ENCODE data around the gene PDYN.
"Not testable (repeated sequence)": the region's sequence is repeated elsewhere in the genome, so short reads cannot be mapped to it uniquely, and the experiment has no call there.

PDYN gene

DNA sequence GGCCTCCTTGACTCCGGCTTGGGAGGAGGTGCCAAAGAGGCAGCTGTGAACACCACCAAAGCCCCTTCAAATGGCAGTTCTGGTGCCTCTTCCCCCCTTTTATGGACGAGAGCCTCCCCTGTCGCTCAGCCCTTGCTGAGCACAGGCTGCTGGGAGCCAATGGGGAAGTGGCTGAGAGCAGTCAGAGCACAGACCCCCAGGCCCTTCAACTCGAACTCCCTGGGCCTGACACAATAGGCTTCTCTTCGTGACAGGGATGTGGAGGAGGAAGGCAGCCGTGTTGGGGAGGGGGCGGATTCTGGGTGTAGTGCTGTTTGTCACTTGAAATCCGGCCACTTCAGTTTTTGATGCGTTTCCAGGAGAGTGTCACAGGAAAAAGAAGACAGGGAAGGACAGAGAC lies at the start of gene PDYN:
Gene PDYN, minus strand, starts transcription at position 73 of the 400 bp plus-strand sequence. CDS start 10,974 bp downstream, outside the sequence.
- Mint-ChIP-seq H3K9me3 (no peaks in the 10 kb centered on the region), H3K4me1 (ENCODE audit: low read depth) (no peaks in the 10 kb centered on the region), H3K4me3 (no peak within 1 kb of the TSS), H3K27me3 (peaks cover 71% of the 10 kb centered on the region), H3K27ac (no peak within 1 kb of the TSS), H3K36me3 (ENCODE audit: low read depth) (no peaks in the 10 kb centered on the region)
- intact Hi-C loops (cut with micrococcal nuclease): no loop called here

DNA sequence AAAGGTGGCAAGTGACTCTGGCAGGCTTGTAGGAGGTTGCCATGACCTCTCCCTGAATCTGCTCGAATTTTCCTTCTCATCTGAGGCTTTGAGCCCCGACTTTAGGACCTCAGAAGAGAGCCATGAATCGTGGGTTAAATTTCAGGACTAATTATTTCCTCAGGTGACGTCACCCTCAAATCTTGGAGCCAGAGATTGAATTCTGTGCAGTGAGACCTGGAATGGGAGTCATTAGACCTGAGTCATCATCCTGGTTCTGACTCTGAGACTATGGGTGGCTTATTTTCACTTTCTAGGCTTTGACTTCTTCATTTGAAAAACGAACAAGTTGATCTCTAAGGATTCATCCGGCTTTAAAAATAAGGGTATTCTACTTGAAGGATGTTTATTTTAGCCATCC lies 48.5 kb upstream of the PDYN start:
- intact Hi-C loops (cut with micrococcal nuclease): no loop called here
- Mint-ChIP-seq H3K27ac (no peak overlapping the region), H3K9me3 (no peaks in the 10 kb centered on the region), H3K27me3 (peaks cover 34% of the 10 kb centered on the region), H3K36me3 (ENCODE audit: low read depth) (no peaks in the 10 kb centered on the region), H3K4me1 (ENCODE audit: low read depth) (no peaks in the 10 kb centered on the region), H3K4me3 (no peak overlapping the region)

DNA sequence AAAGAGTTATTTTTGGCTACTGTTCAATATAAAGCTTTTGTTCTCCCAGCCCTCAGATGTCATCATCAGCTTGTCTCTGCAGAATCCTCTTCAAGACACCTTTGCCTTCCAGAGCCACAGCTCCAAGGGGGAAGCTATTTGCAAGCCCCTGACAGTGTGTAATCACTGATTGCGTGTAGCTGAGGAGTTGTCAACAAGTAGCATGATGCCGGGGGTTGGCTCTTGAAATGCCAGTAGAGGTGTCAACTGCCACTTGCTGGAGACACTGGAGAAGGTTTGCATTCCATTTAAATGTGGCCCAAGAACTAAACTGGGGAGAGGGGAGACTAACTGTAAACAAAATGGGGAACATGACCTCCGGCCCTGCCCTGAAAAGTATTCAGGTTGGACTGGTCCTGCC lies 44.3 kb upstream of the PDYN start:
- intact Hi-C loops (cut with micrococcal nuclease): no loop called here
- no peaks in the 10 kb centered on the region for H3K9me3 Mint-ChIP-seq
- H3K27ac Mint-ChIP-seq: no peak overlapping the region
- no peaks in the 10 kb centered on the region for H3K4me1 Mint-ChIP-seq (ENCODE audit: low read depth)
- peaks cover 33% of the 10 kb centered on the region for H3K27me3 Mint-ChIP-seq
- H3K36me3 Mint-ChIP-seq (ENCODE audit: low read depth): no peaks in the 10 kb centered on the region
- no peak overlapping the region for H3K4me3 Mint-ChIP-seq

DNA sequence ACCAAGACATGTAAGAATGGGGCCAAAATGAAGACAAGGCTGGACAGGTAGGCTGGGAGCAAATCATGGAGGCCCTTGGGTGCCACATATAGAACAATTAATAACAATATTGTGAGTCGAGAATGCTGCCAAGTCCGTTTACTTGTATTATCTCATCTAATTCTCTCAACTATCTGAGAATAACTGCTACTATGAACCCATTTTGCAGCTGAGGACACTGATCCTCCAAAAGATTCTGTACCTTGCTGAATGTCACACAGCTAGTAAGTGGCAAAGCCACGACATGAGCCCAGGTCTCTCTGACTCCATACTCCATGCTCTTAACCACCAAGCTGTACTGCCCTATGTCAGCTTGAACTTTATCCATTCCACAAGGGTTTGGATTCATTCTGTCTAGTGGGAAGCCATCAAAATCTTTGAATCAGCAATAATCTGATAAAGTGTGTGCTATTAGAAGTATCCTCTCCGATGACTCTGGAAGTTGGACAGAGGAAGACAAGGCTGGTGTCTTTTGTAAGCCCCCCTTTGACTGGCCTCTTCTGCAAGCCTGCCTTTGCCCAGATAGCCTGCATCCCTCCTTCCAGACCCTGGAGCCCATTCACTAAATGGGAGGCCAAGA lies 43.5 kb upstream of the PDYN start:
- no peaks in the 10 kb centered on the region for H3K4me1 Mint-ChIP-seq (ENCODE audit: low read depth)
- H3K27me3 Mint-ChIP-seq: peaks cover 35% of the 10 kb centered on the region
- intact Hi-C loops (cut with micrococcal nuclease): no loop called here
- H3K9me3 Mint-ChIP-seq: no peaks in the 10 kb centered on the region
- H3K4me3 Mint-ChIP-seq: no peak overlapping the region
- H3K27ac Mint-ChIP-seq: no peak overlapping the region
- no peaks in the 10 kb centered on the region for H3K36me3 Mint-ChIP-seq (ENCODE audit: low read depth)

DNA sequence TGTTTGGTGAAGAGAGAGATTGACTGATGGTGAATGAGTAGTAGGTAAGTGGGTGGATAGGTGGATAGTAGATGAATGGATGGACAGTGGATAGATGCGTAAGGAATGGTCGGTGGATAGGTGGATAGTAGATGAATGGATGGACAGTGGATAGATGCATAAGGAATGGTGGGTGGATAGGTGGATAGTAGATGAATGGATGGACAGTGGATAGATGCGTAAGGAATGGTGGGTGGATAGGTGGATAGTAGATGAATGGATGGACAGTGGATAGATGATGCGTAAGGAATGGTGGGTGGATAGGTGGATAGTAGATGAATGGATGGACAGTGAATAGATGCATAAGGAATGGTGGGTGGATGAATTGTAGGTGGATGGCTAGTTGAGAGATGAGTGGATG lies 42.5 kb upstream of the PDYN start:
- H3K27ac Mint-ChIP-seq; H3K4me3 Mint-ChIP-seq; H3K9me3 Mint-ChIP-seq; H3K36me3 Mint-ChIP-seq (ENCODE audit: low read depth); intact Hi-C loops (cut with micrococcal nuclease); H3K4me1 Mint-ChIP-seq (ENCODE audit: low read depth): not testable (repeated sequence)
- peaks cover 38% of the 10 kb centered on the region for H3K27me3 Mint-ChIP-seq

DNA sequence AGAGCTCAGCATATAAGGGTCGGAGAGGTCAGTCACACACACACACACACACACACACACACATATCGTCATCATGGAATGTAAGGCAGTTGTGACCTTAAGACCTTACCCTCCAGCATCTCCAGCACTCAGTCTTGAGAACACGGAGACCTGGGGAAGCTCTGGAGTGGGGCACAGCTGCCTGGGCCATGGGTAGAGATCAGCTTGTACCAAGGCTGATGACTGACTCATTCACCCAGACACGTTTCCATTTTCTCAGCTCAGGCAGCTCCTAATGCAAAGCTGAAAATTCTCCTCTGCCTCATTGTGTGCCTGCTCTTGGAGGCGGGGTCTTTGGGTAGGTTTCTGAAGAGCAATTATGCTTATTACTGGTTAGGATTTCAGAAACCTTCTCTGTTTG lies 38.3 kb upstream of the PDYN start:
- Mint-ChIP-seq H3K27ac (no peak overlapping the region), H3K9me3 (no peaks in the 10 kb centered on the region), H3K27me3 (peaks cover 38% of the 10 kb centered on the region), H3K36me3 (ENCODE audit: low read depth) (no peaks in the 10 kb centered on the region), H3K4me1 (ENCODE audit: low read depth) (no peaks in the 10 kb centered on the region), H3K4me3 (no peak overlapping the region)
- intact Hi-C loops (cut with micrococcal nuclease): no loop called here

DNA sequence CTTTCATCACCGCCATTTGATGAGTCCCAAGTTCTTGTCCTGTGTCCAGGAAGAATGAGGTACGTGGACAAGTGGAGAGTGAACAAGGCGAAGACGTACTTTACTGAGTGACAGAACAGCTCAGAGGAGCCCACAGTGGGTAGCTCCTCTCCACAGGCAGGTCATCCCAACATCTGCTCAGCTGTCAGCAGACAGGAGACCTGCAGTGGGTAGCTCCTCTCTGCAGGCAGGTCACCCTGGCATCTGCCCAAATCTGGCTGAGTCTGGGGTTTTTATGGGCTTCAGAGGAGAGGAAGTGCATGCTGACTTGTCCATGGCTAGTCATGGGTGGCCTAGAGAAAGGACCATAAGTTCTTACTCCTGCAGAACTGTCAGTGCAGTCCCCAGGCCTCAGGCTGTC lies 32.7 kb upstream of the PDYN start:
- Mint-ChIP-seq H3K27me3 (peaks cover 31% of the 10 kb centered on the region), H3K9me3 (peaks cover 9% of the 10 kb centered on the region), H3K4me1 (ENCODE audit: low read depth) (no peaks in the 10 kb centered on the region), H3K4me3 (no peak overlapping the region), H3K27ac (no peak overlapping the region), H3K36me3 (ENCODE audit: low read depth) (no peaks in the 10 kb centered on the region)
- intact Hi-C loops (cut with micrococcal nuclease): no loop called here

DNA sequence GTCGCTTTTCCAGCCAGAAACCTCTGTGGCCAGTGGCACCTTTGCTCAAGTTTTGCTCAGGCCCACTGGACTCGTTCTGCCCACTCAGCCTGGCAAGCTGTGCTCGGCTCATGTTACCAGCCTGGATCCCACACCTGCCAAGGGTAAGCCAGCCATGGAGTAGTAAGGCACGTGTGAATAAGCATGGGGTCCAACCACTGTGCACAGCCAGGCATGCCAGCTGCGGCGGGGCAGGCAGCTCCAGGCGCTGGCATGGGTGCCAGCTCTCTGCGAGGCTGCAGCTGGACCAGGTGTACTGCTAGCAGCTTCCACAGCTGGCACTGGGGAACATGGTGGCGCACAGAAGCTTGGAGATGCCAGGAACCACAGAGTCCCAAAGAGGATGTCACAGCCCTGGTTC lies 32.1 kb upstream of the PDYN start:
- Mint-ChIP-seq H3K9me3 (peaks cover 9% of the 10 kb centered on the region), H3K4me1 (ENCODE audit: low read depth) (no peaks in the 10 kb centered on the region), H3K36me3 (ENCODE audit: low read depth) (no peaks in the 10 kb centered on the region), H3K4me3 (no peak overlapping the region), H3K27me3 (peaks cover 33% of the 10 kb centered on the region), H3K27ac (no peak overlapping the region)
- intact Hi-C loops (cut with micrococcal nuclease): no loop called here

DNA sequence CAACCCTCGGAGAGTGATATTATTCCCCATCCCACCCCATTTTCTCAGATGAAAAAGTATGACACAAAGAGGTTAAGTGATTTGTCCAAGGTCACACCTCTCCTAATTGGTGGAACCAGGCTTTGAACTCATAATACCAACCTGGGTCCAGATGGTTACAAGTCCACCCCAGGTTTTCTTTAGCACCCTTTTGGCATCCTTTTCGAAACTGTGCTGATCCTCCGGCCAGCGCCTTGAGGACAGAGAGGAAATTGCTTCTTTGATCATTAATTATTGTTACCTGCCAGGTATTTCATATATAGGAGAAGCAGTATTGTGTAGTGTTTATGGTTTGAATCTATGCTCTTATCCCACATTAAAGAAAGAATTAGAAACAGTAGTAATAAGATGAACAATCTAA lies 29.3 kb upstream of the PDYN start:
- no peaks in the 10 kb centered on the region for H3K36me3 Mint-ChIP-seq (ENCODE audit: low read depth)
- no peak overlapping the region for H3K27ac Mint-ChIP-seq
- H3K27me3 Mint-ChIP-seq: peaks cover 35% of the 10 kb centered on the region
- peaks cover 9% of the 10 kb centered on the region for H3K9me3 Mint-ChIP-seq
- no peak overlapping the region for H3K4me3 Mint-ChIP-seq
- H3K4me1 Mint-ChIP-seq (ENCODE audit: low read depth): no peaks in the 10 kb centered on the region
- intact Hi-C loops (cut with micrococcal nuclease): no loop called here

DNA sequence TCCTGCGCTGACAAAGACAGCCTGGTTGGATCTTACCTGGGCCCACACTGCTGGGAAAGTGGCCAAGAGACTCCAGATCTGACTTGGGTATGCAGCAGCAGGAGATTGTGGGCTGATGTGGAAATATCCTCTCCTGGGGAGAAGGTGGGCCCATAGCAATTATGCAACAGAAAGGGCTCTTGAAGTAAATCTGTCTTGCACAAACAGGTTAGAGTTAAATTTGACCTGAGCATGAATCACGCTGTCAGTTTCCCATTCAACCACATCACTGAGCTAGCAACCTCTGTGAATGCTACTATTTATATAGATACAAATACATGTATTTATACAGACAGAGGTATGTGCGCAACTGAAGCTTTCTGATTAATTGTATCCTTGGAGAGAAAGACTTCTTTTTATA lies 28.3 kb upstream of the PDYN start:
- H3K27ac Mint-ChIP-seq: no peak overlapping the region
- peaks cover 9% of the 10 kb centered on the region for H3K9me3 Mint-ChIP-seq
- no peak overlapping the region for H3K4me3 Mint-ChIP-seq
- intact Hi-C loops (cut with micrococcal nuclease): no loop called here
- H3K4me1 Mint-ChIP-seq (ENCODE audit: low read depth): no peaks in the 10 kb centered on the region
- peaks cover 42% of the 10 kb centered on the region for H3K27me3 Mint-ChIP-seq
- H3K36me3 Mint-ChIP-seq (ENCODE audit: low read depth): no peaks in the 10 kb centered on the region

DNA sequence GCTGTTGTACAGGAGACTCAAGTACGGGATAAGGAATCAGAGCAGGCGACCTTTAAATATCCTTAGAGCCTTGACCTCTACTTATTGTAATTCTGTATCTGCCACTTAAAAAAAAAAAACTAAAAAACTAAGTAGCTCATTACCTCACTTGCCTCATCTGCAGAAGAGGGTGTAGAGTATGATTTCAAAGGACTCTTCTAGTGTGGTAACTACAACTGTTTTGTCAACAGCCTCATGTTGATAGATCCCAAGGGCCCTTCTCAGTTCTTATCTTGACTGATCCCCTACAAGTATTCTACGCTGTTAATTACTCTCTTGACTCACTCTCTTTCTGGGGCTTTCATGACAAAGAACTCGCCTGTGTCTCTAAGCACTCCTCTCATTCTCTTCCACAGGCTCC lies 16.7 kb upstream of the PDYN start:
- no peaks in the 10 kb centered on the region for H3K36me3 Mint-ChIP-seq (ENCODE audit: low read depth)
- H3K27me3 Mint-ChIP-seq: peaks cover 58% of the 10 kb centered on the region
- H3K9me3 Mint-ChIP-seq: no peaks in the 10 kb centered on the region
- H3K4me1 Mint-ChIP-seq (ENCODE audit: low read depth): no peaks in the 10 kb centered on the region
- H3K27ac Mint-ChIP-seq: no peak overlapping the region
- no peak overlapping the region for H3K4me3 Mint-ChIP-seq
- intact Hi-C loops (cut with micrococcal nuclease): no loop called here

DNA sequence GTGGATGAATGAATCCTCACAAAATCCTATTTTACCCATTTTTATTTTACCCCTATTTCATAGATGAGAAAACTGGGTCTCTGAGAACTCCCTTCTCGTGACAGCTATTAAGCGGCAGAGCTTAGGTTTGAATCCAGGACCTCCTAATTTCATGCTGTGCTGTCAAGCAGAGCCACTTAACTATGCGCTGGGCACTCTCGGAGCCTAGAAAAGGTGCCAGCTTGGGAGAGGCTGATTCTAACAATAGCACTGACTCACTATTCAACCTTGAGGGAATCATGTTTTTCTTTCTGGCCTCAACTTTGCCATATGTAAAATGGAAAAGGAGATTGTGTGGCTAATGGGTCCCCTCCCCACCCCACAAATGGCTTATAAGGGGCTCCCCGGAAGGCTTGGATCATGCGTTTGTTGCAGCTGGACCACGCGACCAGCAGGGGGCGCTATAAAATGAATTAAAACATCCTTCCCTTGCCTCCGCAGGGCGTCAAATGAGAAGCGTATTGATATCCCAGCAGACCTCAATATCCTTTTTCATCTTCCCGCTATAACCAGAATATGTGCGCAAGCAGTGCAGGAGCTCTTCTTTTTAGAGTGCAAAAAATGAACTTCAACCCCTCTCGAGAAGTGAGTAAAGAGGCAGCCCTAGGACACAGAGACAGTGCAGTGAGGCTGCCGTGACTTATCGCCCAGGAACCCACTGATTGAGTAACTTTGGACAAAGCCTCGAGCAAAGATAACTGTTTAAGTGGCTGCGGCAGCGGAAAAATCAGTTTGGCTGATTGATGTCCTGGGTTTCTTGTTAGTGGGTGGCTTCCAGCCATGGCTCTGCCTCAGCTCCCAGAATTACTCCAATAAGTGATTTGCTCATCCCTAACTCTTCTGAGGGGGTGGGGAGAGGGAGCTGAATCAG lies 12.8 kb upstream of the PDYN start:
- Mint-ChIP-seq H3K27me3 (peaks cover 39% of the 10 kb centered on the region), H3K27ac (no peak overlapping the region), H3K4me1 (ENCODE audit: low read depth) (no peaks in the 10 kb centered on the region), H3K4me3 (no peak overlapping the region), H3K9me3 (no peaks in the 10 kb centered on the region), H3K36me3 (ENCODE audit: low read depth) (no peaks in the 10 kb centered on the region)
- intact Hi-C loops (cut with micrococcal nuclease): loop anchor here (1.0 kb wide), 1 partner anchor 166 kb away; no protein-coding TSS in a partner anchor

DNA sequence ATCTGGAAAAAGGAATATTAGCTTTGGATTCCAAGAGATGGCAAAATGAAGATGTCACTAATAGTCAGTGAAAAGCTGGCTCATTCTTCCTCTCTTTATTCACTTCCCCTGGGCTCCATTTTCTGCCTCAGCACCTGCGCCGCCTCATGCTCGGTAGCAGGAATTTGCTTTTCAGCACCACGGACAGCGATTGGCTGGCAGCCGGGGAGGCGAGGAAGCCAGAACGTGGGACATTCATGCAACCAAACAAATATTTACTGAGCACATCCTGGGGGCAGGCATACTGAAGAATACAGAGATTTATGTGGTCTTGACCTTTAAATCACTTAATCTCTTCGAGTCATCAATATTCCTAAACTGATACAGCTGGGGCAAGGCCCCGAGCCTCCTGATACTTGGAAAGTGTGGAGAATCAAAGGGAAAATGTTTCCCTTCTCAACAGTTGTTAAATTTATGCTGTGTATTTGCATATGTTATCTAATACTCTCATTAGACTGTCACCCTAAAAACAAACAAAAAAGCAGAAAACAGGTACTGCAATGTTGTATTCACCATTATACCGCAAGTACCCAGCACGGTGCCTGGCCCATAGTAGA lies 12.1 kb upstream of the PDYN start:
- H3K9me3 Mint-ChIP-seq: no peaks in the 10 kb centered on the region
- H3K27me3 Mint-ChIP-seq: peaks cover 33% of the 10 kb centered on the region
- no peak overlapping the region for H3K27ac Mint-ChIP-seq
- H3K4me3 Mint-ChIP-seq: no peak overlapping the region
- intact Hi-C loops (cut with micrococcal nuclease): loop anchor here (1.0 kb wide), 1 partner anchor 166 kb away; no protein-coding TSS in a partner anchor
- no peaks in the 10 kb centered on the region for H3K4me1 Mint-ChIP-seq (ENCODE audit: low read depth)
- H3K36me3 Mint-ChIP-seq (ENCODE audit: low read depth): no peaks in the 10 kb centered on the region

DNA sequence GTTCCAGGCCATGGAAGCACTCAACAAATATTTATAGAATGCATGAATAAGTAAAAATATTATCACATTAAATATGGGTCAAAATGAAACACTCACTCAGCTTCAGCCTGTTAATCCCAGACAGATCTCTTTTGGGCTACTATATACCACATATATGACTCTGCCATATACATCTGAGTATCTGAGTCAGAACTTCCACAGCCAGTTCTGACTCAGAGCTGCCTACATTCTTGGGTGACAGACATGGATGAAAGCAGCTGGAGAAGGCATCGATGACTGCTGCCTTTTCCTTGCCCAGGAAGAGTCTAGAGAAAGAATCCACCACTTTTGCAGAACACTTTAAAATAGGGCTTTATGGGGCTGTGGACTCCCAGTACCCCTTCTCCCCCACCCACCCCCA lies 11.5 kb upstream of the PDYN start:
- H3K27me3 Mint-ChIP-seq: peaks cover 31% of the 10 kb centered on the region
- H3K36me3 Mint-ChIP-seq (ENCODE audit: low read depth): no peaks in the 10 kb centered on the region
- no peak overlapping the region for H3K27ac Mint-ChIP-seq
- intact Hi-C loops (cut with micrococcal nuclease): no loop called here
- H3K9me3 Mint-ChIP-seq: no peaks in the 10 kb centered on the region
- H3K4me1 Mint-ChIP-seq (ENCODE audit: low read depth): no peaks in the 10 kb centered on the region
- no peak overlapping the region for H3K4me3 Mint-ChIP-seq

All from dendritic cell treated with granulocyte-macrophage colony-stimulating factor and Interleukin-4, amounts not matched to agents 40 ng/mL and 50 ng/mL, for 4 days (primary cell).